Left renal cortex interstitium (tissue), 4 donors: ENCODE results near the gene PEX5L. TPM values are rescaled to one million over a fixed set of nuclear protein-coding genes. Genes with fewer than 3 reads are reported as not detected.
"Not testable (repeated sequence)": the region's sequence is repeated elsewhere in the genome, so short reads cannot be mapped to it uniquely, and the experiment has no call there.

Source experiments
- DNase-seq, 4 donors: peaks; one replicate each; pipeline ENCODE4 v3.0.0-alpha.2; 2013; ENCODE audit warnings: low read depth in 4 of 4, low spot score in 2 of 4, missing footprints in 1 of 4
- polyA plus RNA-seq, 4 donors: library from polyadenylated mRNA; unstranded; fragments of 120-200 nt; gene quantifications; one replicate each; pipeline ENCODE4 v1.2.1, GENCODE V29; 2013; ENCODE audit not compliant: insufficient read length in 4 of 4

The PEX5L gene
- polyA plus RNA-seq, 4 donors: 0.54 to 0.97 (median 0.58) TPM

DNA sequence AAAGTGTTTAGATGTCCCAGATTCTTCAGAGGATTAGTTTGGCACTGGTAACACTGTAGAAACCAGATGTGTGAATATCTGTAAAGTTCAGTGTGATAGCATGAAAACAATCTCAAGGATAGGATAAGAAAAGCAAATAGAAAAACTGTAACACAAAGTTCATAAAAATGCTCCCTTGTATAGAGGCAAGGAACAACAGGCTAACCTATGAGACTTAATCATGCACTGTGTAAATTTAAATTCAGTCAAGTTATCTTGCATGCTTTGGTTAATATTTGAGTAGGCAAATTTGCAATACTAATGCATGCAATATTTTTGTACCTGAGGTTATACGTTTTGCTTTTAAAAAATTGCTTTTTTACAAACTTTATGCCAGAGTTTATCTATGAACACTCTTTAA is 239.5 kb downstream of the PEX5L start:
- DNase-seq: no peak

DNA sequence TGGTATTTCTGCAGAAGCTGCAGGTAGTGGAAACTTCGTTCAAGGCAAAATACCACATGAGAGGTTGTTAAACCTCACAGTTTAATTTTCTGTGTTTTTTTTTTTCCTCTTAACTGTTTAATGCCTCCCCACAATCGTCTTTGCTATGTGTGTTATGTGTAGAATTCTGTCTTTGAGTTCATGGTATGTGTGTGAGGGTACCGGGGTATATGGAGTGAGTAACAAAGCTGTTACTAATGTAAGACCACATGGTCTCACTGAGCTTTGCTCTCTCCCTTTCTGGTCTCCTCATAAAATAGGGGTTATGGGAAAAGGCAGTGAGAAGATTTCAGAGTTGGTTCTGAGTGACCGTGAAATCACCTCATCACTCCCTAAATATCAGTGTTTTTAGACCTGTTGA is 240.3 kb downstream of the PEX5L start:
- DNase-seq: no peak

DNA sequence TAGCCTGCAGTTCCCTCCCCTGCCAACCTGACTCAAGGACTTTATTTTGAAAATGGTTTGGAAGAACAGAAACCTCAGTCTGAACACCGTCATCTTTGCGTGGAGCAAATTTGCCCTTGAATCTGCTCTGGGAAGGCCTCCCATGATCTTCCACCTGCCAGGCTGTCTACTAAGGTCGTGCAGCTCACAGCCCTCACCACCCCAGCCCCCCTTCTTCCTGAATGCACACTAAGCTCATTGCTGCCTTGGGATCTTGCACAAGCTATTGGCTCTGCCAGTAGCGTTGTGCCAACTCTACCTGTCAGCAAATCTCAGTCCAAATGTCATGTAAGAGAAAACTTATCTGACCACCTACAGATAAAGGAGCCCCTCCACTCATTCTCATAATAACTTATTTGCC is 242.4 kb downstream of the PEX5L start:
- DNase-seq: no peak

DNA sequence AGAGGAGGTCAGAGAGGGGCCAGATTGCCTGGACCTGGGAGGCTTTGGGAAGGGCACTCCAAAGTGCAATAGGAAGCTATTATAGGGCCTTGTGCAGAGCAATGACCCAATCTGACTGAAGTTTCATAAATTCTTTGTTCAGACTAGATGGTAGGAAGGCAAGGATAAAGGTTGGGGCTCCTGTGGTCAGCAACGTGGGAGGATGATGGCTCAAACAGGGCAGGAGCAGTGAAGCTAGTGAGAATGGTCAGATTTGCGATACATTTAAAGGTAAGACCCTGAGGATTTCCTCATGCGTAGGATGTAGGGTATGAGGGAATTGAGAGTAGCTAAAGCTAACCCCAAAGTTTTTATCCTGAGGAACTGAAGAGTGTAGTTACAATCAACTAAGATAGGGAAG is 244.9 kb downstream of the PEX5L start:
- no peak for DNase-seq

DNA sequence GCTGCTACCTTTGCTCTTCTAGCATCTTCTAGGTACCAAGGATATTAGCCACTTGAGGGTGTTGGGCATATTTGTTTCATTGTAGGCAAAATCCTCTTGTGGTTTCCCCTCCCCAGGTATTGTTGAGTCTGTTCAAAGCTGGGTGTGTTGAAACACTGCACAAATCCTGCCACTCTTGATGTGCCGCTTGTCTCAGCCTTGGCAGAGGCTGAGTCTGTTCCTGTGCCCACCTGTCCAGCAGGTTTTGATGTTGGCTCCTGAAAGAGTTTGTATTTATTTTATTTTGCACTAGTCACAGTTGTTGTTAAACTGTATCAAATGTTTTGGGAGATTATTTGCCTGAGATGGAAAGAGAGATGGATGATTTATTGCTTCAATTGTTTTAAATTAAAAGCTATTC is 247.7 kb downstream of the PEX5L start:
- DNase-seq: no peak

DNA sequence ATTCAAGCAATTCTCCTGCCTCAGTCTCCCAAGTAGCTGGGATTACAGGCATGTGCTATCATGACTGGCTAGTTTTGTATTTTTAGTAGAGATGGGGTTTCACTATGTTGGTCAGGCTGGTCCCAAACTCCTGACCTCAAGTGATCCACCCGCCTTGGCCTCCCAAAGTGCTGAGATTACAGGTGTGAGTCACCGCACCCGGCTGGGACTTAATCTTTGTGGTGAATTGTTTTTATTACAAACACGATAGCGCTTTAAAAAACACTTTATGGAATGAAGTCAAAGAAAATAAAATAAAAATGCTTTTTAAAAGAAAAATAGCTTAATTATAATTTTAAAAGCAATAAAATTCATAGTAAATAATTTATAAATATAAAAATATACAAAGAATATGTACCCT is 253.9 kb downstream of the PEX5L start:
- DNase-seq: not testable (repeated sequence)

DNA sequence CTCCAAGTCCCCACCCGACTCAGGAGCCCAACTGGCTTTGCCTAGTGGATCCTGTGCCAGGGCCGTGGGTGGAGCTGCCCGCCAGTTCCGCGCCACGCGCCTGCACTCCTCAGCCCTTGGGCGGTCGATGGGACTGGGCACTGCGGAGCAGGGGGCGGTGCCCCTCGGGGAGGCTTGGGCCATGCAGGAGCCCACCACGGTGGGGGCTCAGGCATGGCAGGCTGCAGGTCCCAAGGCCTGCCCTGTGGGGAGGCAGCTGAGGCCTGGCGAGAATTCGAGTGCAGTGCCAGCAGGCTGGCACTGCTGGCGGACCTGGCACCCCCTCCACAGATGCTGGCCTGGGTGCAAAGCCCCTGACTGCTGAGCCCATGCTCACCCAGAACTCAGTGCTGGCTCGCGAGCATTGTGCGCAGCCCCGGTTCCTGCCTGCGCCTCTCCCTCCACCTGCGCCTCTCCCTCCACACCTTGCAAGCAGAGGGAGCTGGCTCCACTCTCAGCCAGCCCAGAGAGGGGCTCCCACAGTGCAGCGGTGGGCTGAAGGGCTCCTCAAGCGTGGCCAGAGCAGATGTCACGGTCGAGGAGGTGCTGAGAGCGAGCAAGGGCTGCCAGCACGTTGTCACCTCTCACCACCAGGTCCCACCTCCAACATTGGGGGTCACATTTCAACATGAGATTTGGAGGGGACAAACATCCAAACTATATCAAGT is 261.2 kb downstream of the PEX5L start:
- no peak for DNase-seq

DNA sequence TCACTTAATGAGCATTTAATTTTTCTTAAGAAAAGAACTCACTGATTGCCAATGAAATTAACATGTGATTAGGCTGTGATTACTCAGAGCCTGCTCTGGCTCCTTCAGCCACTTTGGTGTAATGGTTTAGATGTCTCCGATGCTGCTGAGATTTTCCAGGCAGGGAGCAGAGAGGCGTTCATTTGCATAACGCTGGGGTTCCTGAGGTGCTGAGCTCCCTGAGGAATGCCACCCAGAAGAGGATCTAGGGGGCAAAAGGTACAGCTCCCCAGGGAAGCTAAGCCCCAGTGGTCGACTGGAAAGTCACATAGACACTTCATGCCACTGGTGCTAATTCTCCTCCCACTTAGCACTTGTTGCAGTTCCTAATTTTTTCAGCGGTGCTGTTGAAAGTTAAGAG is 264.4 kb downstream of the PEX5L start:
- no peak for DNase-seq

DNA sequence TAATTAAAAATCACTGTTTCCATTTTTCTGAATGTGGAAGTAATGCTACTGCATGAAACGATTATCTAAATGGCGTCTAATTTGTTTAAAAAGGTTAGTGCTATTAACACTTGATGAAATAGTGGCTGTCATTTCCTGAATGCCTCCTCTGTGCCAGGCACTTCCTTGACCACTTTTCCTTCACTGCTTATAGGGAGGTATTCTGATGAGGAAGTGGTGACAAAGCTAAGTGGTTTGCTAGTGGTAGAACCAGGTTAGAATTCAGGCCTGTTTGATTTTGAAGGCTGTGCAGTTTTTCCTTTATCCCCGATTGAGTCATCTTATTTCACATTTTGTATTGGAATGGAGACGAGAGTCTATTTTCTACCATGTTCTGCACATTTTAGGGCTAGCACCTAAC is 264.9 kb downstream of the PEX5L start:
- DNase-seq: no peak

DNA sequence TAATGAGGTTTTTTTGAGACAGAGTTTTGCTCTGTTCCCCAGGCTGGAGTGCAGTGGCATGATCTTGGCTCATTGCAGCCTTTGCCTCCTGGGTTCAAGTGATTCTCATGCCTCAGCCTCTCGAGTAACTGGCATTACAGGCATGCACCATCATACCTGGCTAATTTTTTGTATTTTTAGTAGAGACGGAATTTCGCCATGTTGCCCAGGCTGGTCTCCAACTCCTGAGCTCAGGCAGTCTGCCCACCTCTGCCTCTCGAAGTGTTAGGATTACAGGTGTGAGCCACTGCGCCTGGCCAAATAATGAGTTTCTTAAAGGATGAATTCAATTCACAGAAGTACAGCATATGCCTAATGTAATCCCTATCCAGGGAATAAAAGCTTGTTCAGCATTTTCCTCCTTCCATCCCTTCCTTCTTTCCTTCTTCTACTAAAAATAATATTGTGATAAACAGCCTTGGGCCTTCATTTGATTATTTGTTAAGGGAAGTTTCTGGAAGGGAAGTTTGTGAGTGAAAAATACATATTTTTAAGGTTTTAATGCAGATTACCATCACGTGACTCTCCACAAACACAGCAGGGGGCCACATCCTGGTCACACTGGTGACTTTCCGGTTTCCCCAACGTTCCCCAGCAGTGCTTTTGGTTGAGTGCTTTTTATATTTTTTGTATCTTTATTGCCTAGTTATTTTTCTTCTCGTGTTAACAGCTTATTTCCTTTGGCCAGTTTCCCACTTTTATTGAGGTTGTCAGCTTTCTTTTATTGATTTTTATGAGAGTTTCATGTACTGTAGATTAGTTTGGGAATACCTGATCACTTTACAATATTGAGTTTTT is 267.1 kb downstream of the PEX5L start:
- peak in 1 of 4 donors; percentile 2 for DNase-seq

DNA sequence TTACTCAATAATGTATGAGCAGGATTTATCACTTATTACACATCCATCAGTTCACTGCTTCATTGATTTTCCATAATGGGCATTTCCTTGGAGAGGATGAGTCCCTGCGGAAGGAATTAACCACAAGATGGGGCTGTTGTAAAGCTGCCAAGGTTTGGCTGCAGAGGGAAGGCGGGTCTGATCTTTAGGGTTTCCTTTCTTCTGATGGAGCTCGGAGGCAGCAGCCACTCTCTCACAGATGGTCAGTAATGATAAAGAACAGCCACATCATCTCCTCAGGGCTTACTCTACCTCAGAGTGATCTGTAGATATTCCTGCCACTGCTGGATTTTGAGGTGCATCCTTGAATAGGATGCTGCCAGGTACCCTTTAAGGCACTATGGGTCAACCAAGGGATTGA is 268.7 kb downstream of the PEX5L start:
- DNase-seq: no peak

DNA sequence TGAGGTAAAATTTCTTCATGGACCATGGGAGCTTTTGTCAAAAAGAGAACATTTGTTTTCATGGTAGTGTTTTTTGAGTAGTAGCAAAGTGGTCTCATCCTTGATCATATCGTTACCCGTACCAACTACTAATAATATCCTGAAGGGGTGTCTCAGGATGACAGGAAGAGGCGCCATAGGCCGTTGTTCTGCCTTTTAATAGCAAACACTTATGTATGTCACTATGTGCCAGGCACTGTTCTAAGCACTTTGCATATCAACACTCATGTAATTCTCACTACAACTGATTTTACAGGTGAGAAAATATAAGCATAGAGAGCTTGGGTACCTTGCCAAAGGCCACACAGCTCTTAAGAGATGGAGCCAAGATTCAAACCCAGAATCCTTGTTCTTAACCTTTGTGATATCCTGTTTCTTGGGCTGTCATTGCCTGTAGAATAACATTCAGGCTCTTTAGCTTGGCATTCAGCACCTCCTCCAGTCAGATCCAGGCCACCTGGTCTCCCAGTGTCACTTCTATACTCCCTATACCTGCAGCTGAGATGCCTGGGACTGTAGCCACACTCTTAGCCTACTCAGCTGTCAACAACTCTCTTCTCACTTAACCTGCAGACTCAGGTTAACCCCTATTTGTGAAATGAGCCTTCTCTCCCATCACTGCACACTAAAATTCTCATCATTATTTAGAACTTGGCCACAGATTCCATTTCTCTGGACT is 270.2 kb downstream of the PEX5L start:
- DNase-seq: no peak

DNA sequence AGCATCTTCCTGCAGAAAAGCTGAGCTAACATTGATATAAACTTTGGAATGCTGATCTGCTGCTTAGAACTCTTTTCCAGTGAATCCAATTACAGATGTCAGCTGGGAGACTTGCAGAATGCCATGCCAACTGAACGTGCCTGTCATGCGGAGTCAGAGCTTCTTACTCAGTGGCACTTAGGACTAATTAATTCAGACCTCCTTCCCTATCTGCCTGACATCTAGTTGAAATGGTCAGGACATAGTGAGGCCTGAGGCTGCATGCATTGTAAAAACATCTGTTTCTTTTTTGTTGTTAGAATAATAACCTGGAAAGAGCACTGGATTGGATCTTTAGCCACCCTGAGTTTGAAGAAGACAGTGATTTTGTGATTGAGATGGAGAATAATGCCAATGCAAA is 271.3 kb downstream of the PEX5L start:
- no peak for DNase-seq

DNA sequence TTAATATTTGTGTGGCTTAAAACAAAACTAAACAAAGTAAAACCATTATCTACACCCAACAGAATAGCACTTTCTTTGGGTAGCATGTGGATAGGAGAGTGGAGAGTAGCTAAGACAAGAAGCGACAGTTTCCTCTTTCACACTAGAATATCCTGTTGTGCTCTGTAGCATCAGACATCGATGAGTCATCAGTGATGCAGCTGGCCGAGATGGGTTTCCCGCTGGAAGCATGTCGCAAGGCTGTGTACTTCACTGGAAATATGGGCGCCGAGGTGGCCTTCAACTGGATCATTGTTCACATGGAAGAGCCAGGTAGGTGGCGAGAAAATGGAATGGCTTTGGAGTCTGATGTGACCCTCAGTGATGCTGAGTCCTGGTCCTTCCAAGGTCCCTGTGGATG is 275.8 kb downstream of the PEX5L start:
- DNase-seq: no peak

DNA sequence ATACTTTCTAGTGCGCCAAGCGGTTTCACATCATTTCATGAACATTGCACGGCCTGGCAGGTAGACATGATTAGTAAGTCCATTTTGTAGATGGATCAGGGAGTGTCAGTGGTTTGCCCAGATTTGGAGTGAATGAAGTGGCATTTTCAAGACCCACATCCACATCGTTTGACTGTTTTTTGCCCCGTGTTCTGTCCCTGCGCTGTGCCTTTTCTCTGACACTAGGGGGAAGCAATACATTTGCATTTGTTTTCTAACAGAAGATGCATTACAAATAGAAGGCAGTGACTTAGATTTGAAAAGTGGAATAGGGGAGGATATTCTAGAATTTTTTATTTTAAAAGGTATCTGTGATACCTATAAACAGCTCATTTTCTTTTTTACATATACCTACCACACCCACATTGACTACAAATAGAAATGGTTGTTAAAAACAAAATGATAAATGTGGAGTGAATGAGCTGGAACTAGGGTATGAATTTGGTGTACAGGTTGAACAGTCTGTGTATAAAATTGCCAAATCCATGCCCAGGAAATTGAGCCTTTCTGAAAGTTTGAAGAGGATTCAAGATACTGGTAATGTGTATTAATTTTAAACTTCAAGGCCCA is 285.9 kb downstream of the PEX5L start:
- DNase-seq: no peak

DNA sequence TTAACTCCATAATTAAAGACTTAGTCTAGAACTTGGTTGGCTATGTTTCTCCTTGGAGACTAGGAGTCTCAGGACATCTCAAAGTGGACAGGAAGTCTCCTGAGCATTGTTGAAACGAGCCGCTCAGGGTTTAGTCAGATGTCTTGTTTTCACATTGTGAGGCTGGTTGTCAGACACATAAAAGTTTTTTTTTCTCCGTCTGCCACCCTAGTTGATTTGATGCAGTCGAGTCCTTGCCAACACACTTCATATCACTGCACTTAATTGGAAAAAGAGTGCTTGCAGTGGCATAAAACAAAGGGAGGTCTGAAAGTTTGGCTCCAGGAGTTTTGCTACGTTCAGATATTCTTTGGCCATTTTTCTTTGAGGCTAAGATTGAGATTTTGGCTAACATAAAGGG is 291.0 kb downstream of the PEX5L start:
- DNase-seq: no peak

DNA sequence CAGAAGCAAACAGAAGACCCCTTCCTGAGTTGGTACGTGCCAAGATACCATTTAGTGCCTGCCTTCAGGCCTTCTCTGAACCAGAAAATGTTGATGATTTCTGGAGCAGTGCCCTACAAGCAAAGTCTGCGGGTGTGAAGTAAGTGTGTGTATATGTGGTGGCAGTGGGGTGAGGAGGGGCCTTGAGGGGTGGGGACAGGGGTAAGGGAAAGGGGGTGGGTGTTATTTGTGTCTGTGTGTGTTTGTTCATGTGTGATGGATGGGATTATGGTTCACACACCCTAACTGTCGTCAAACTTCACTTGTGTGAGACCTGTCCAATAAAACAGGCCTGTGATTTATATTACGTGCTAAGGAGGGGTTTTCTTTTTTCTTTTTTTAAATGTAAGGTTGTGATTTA is 291.7 kb downstream of the PEX5L start:
- DNase-seq: no peak
